ENCODE data around the gene GPR132. TPM values are rescaled to one million over a fixed set of nuclear protein-coding genes. Genes with fewer than 3 reads are reported as not detected.

Gene GPR132
- total RNA-seq, 6 experiments from 2014 or later, result 0.05 to 0.14 TPM; not detected in 4

DNA sequence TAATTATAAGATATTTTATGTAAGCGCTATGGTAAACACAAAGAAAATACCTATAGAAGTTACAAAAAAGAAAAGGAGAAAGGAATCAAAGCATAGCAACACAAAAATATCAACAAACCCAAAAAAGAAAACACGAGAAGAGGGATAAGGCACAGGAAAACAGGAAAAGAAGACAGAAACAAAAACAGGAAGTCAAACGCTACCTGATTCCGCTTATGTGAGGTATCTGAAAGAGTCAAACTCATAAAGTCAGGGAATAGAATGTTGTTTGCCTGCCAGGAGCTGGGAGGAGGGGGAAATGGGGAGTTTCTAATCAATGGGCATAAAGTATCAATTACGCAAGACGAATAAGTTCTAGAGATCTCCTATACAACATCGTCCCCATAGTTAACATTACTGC lies 39.9 kb upstream of the GPR132 start:
- H3K27me3 Mint-ChIP-seq (ENCODE audit: insufficient read depth), result peaks cover 49% of the 10 kb centered on the region
- no peaks in the 10 kb centered on the region for H3K4me1 Mint-ChIP-seq (ENCODE audit: low read depth)

DNA sequence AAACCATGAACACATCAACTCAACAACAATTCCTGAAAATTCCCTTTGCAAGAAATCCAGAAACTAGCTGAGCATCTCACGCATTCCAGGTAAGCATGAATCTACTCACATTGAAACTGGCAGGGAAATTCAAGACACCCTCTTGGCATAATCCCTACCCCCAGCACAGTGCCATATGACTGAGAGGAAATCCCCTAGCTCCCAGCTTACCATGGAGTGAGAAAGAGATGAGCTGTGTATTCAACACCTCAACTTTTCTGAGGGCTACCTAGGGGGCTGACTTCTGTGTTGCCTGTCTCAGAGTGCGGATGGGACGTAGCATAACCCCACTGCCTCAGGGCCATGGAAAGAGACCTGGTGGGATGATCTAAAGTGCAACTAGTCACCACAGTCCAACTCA lies 37.7 kb upstream of the GPR132 start:
- Mint-ChIP-seq H3K27me3 (ENCODE audit: insufficient read depth) (peaks cover 43% of the 10 kb centered on the region), H3K27ac (no peak overlapping the region), H3K36me3 (ENCODE audit: low read depth) (peaks cover 11% of the 10 kb centered on the region; the same call in 1 of the 2 replicates), H3K9me3 (peaks cover 11% of the 10 kb centered on the region; the same call in 1 of the 2 replicates), H3K4me3 (no peak overlapping the region), H3K4me1 (ENCODE audit: low read depth) (no peaks in the 10 kb centered on the region)
- DNase-seq, result no peak
- TF ChIP-seq, protein P1, sequence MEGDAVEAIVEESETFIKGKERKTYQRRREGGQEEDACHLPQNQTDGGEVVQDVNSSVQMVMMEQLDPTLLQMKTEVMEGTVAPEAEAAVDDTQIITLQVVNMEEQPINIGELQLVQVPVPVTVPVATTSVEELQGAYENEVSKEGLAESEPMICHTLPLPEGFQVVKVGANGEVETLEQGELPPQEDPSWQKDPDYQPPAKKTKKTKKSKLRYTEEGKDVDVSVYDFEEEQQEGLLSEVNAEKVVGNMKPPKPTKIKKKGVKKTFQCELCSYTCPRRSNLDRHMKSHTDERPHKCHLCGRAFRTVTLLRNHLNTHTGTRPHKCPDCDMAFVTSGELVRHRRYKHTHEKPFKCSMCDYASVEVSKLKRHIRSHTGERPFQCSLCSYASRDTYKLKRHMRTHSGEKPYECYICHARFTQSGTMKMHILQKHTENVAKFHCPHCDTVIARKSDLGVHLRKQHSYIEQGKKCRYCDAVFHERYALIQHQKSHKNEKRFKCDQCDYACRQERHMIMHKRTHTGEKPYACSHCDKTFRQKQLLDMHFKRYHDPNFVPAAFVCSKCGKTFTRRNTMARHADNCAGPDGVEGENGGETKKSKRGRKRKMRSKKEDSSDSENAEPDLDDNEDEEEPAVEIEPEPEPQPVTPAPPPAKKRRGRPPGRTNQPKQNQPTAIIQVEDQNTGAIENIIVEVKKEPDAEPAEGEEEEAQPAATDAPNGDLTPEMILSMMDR (IDR thresholded peaks at IDR 0.05), result no peak

More for the DNA sequence above, 39.9 kb upstream of the GPR132 start:
- TF ChIP-seq, protein P1 (IDR thresholded peaks at IDR 0.05), result no peak
- DNase-seq, result no peak
- Mint-ChIP-seq H3K27ac (no peak overlapping the region), H3K9me3 (peaks cover 6% of the 10 kb centered on the region; the same call in 1 of the 2 replicates), H3K4me3 (no peak overlapping the region), H3K36me3 (ENCODE audit: low read depth) (0 out of 2 replicates have a peak, but pooled peaks cover 6% of the 10 kb centered on the region)

DNA sequence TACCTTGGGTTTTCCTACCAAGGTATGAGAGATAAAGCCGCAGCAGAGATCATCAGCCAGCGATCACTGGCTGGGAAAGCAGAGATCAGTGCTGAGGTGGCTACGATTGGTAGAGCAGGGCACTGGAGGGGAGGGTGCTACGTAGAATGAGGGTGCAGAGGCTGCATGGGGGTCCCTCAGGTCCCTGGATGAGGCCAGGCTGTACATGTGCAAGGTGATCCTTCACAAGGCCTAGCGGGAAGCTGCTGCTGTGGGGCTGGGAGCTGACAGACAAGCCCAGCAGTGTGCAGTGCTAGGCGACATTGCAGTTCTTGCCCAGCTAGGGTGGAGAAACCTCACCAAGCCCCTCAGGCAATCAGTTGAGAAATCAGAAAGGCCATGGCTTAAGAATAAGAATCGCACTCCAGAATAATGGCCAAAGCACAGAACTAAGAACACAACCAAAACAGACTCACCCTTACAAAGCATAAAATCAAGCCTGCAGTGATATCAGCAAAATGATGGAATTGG lies 37.2 kb upstream of the GPR132 start:
- Mint-ChIP-seq H3K36me3 (ENCODE audit: low read depth) (peaks cover 11% of the 10 kb centered on the region; the same call in 1 of the 2 replicates), H3K4me3 (no peak overlapping the region), H3K27ac (no peak overlapping the region), H3K9me3 (peaks cover 11% of the 10 kb centered on the region; the same call in 1 of the 2 replicates), H3K4me1 (ENCODE audit: low read depth) (no peaks in the 10 kb centered on the region), H3K27me3 (ENCODE audit: insufficient read depth) (peaks cover 41% of the 10 kb centered on the region)
- no peak for DNase-seq
- TF ChIP-seq, protein P1 (IDR thresholded peaks at IDR 0.05), result no peak

DNA sequence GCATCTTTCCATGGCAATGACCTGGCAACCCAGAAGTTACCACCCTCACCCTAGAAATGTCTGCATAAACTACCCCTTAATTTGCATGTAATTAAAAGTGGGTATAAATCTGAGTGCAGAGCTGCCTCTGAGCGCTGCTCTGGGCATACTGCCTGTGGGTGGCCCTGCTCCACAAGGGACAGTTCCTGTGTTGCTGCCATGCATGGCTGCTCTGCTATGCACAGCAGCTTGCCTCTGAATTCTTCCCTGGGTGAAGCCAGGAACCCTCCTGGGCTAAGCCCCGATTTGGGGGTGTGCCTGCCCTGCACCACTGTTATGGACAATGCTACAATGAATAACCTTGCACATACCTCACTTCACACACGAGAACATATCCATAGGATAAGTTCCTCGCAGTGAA lies 35.7 kb upstream of the GPR132 start:
- Mint-ChIP-seq H3K27ac (no peak overlapping the region), H3K9me3 (peaks cover 11% of the 10 kb centered on the region; the same call in 1 of the 2 replicates), H3K4me1 (ENCODE audit: low read depth) (no peaks in the 10 kb centered on the region), H3K27me3 (ENCODE audit: insufficient read depth) (peaks cover 33% of the 10 kb centered on the region), H3K4me3 (no peak overlapping the region), H3K36me3 (ENCODE audit: low read depth) (peaks cover 11% of the 10 kb centered on the region; the same call in 1 of the 2 replicates)
- DNase-seq, result no peak
- TF ChIP-seq, protein P1 (IDR thresholded peaks at IDR 0.05), result no peak

DNA sequence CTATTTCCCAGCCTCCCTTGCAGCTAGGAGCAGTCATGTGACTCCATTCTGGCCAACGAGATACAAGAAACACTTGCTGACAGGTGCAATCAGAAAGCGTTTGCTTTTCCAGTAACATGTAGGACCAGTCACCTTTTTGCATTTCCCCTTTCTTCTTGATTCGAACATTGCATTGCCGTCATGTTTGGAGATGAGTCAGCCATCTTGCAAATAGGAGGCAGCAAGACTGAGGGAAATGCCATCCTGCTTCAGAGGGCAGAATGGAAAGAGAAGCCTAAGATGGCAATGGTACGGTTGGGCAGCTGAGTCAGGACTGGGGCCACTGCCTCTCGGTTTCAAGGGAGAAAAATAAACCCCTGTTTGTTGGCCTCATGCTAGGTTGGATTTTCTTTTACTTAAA lies 34.5 kb upstream of the GPR132 start:
- Mint-ChIP-seq H3K36me3 (ENCODE audit: low read depth) (peaks cover 11% of the 10 kb centered on the region; the same call in 1 of the 2 replicates), H3K4me3 (no peak overlapping the region), H3K27ac (no peak overlapping the region), H3K4me1 (ENCODE audit: low read depth) (no peaks in the 10 kb centered on the region), H3K27me3 (ENCODE audit: insufficient read depth) (peaks cover 27% of the 10 kb centered on the region), H3K9me3 (peaks cover 11% of the 10 kb centered on the region; the same call in 1 of the 2 replicates)
- TF ChIP-seq, protein P1 (IDR thresholded peaks at IDR 0.05), result no peak
- DNase-seq, result no peak

Measured in HFFc6 (cell line).